ENCODE results near the gene GGN. TPM values are rescaled to one million over a fixed set of nuclear protein-coding genes. Genes with fewer than 3 reads are reported as not detected.
A peak's percentile ranks its signal among the peaks of the same experiment; 100 is the strongest.

GGN gene
- total and polyA plus RNA-seq, 2 of the 13 experiments (the other 11 are each of a cell fraction or from before 2014, with no cell fraction given): not detected

DNA sequence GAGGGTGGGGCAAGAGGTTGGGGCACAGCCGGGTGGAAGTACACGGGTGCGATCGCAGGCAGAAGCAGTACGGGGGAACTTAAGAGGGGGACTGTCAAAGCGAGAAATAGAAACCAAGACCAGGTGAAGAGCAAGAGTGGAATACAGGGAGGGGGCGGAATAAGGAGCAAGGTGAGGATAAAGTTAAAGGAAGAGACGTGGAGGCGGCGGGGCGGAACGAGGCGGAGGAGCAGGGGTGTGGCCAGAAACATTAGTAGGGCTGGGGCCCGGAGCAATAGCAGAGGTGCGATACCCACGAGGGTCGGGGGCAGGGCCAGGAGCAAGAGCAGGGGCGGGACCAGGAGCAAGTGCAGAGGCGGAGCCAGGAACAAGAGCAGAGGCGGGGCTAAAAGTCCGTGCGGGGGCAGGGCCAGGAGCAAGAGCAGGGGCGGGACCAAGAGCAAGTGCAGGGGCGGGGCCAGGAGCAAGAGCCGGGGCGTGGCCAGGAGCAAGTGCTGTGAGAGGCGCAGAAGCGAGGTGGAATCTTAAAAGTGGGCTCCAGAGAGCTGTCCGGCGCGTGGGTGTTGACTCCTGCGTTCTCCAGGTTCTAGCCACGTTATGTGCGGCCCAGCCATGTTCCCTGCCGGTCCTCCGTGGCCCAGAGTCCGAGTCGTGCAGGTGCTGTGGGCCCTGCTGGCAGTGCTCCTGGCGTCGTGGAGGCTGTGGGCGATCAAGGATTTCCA lies 51.0 kb downstream of the GGN start:
- peak overlapping the region; percentile 48 for H3K9ac ChIP-seq (ENCODE audit: insufficient read depth, low read depth, low read length)
- H3K36me3 ChIP-seq (replicated peaks in 1 of 2; ENCODE audit: control insufficient read depth in 1 of 2, insufficient read depth in 2 of 2, low read length in 2 of 2): no peaks in the 10 kb centered on the region
- WGBS (ENCODE audit: low lambda C conversion rate): 2% methylated on average over 29 of the region's 41 CpGs
- BruUV-seq (replicated peaks): no TSS peak
- peak overlapping the region; percentile 99 for H3K4me2 ChIP-seq (ENCODE audit: low read depth, low read length)
- peak; percentile 47 for FAIRE-seq
- H3K4me1 ChIP-seq (ENCODE audit: insufficient read depth, low read length): peaks cover 10% of the 10 kb centered on the region
- ChIA-PET POLR2A (interaction anchor here (2.1 kb wide), 1 partner anchor 38 kb away, joined by 25 read pairs; the partner anchor contains the start of gene PSMD8), CTCF (ENCODE audit: low intra/inter-chr PET ratio, low total read pairs) (interaction anchor here (3.5 kb wide), 1 partner anchor 103 kb away, joined by 27 read pairs; no protein-coding TSS in a partner anchor)
- H3K4me3 ChIP-seq (replicated peaks in 1 of 3; ENCODE audit: insufficient read depth in 1 of 3, low read depth in 2 of 3, low read length in 3 of 3): peak overlapping the region; percentile 74 to 85 (median 75)
- H3K27me3 ChIP-seq (ENCODE audit: control insufficient read depth in 1 of 2, insufficient read depth in 2 of 2, low read length in 2 of 2): no peaks in the 10 kb centered on the region
- in situ Hi-C loops (cut with HindIII; ENCODE audit: extremely low pct_ligation_motif_present, low pct_unique_long_range_greater_than_20kb) (no loop called here), intact Hi-C loops (cut with micrococcal nuclease; ENCODE audit: unreplicated experiment) (no loop called here)
- ATAC-seq: peak; percentile 64
- DNase-seq (ENCODE audit: low spot score): peak; percentile 70
- H3K79me2 ChIP-seq (ENCODE audit: insufficient read depth, low read length): no peaks in the 10 kb centered on the region
- H3K9me3 ChIP-seq (ENCODE audit: low read length): no peaks in the 10 kb centered on the region
- H4K20me1 ChIP-seq (ENCODE audit: insufficient read depth, low read length): no peaks in the 10 kb centered on the region
- H2AFZ ChIP-seq (ENCODE audit: low read length): peak overlapping the region; percentile 55
- H3K27ac ChIP-seq (ENCODE audit: extremely low read length, insufficient read depth, low read length): peak overlapping the region; percentile 30
- 0 out of 2 replicates have a peak, but pooled peaks have one; percentile 15 for TF ChIP-seq POGK (CRISPR knock-in tag; conservative IDR thresholded peaks at IDR 0.05)
- TF ChIP-seq NCOR1 (IDR thresholded peaks at IDR 0.05; ENCODE audit: borderline replicate concordance, low read length): no peak
- TF ChIP-seq TMF1 (CRISPR knock-in tag; IDR thresholded peaks at IDR 0.05; ENCODE audit: low read depth): peak; percentile 81; the same call in 1 of the 2 replicates
- 0 out of 2 replicates have a peak, but pooled peaks have one; percentile 13 for TF ChIP-seq SP5 (CRISPR knock-in tag; IDR thresholded peaks at IDR 0.05; ENCODE audit: borderline replicate concordance, low read depth)
- TF ChIP-seq KAT2B (IDR thresholded peaks at IDR 0.05; ENCODE audit: borderline replicate concordance, low read depth, low read length): no peak
- TF ChIP-seq THAP11 (CRISPR knock-in tag; IDR thresholded peaks at IDR 0.05): 0 out of 2 replicates have a peak, but pooled peaks have one; percentile 9
- TF ChIP-seq ZHX2 (IDR thresholded peaks at IDR 0.05; ENCODE audit: low read depth): no peak
- no peak for TF ChIP-seq ZHX2 (CRISPR knock-in tag; IDR thresholded peaks at IDR 0.05; ENCODE audit: borderline replicate concordance)
- 0 out of 2 replicates have a peak, but pooled peaks have one; percentile 55 for TF ChIP-seq ARID2 (CRISPR knock-in tag; IDR thresholded peaks at IDR 0.05; ENCODE audit: borderline replicate concordance)
- no peak for TF ChIP-seq POLR2AphosphoS5 (IDR thresholded peaks at IDR 0.05; ENCODE audit: low read depth, low read length)
- no peak for TF ChIP-seq HDAC6 (IDR thresholded peaks at IDR 0.05; ENCODE audit: low read depth, low read length)
- TF ChIP-seq FOXO1 (CRISPR knock-in tag; IDR thresholded peaks at IDR 0.05): 0 out of 2 replicates have a peak, but pooled peaks have one; percentile 60
- TF ChIP-seq ZNF160 (CRISPR knock-in tag; IDR thresholded peaks at IDR 0.05): no peak
- 0 out of 2 replicates have a peak, but pooled peaks have one; percentile 23 for TF ChIP-seq DMAP1 (CRISPR knock-in tag; IDR thresholded peaks at IDR 0.05)
